H9 (cell line): ENCODE data around the gene TPM3. TPM values are rescaled to one million over a fixed set of nuclear protein-coding genes. Genes with fewer than 3 reads are reported as not detected.

Experiments
- DNase-seq: peaks from one replicate; pipeline ENCODE4 v3.0.0-alpha.2; 2017
- H2AFZ ChIP-seq: one replicate; pipeline ENCODE4 v1.6.1; 2013; ENCODE audit warnings: mild to moderate bottlenecking, low read length, control low read depth, moderate library complexity
- H2AK5ac ChIP-seq: 2 replicates; pipeline ENCODE4 v1.6.1; 2013; ENCODE audit warnings: low read length, control low read depth, mixed read lengths; ENCODE audit not compliant: insufficient read length
- H2BK120ac ChIP-seq: one replicate; pipeline ENCODE4 v1.6.1; 2013; ENCODE audit warnings: low read depth, mild to moderate bottlenecking, low read length, control low read depth, inconsistent platforms; ENCODE audit not compliant: poor library complexity, severe bottlenecking
- H2BK12ac ChIP-seq: 2 replicates; pipeline ENCODE4 v1.6.1; 2013; ENCODE audit warnings: low read length, control low read depth, mixed read lengths, low read depth; ENCODE audit not compliant: insufficient read length
- H2BK15ac ChIP-seq: 2 replicates; pipeline ENCODE4 v1.6.1; 2013; ENCODE audit warnings: low read depth, low read length, control low read depth
- H2BK20ac ChIP-seq: one replicate; pipeline ENCODE4 v1.6.1; 2013; ENCODE audit warnings: low read depth, mild to moderate bottlenecking, low read length, control low read depth, inconsistent platforms; ENCODE audit not compliant: poor library complexity, severe bottlenecking
- H2BK5ac ChIP-seq: 2 replicates; pipeline ENCODE4 v1.6.1; 2013; ENCODE audit warnings: low read length, control low read depth, mixed read lengths; ENCODE audit not compliant: insufficient read length
- H3K14ac ChIP-seq: 2 replicates; pipeline ENCODE4 v1.6.1; 2013; ENCODE audit warnings: low read length, control low read depth; ENCODE audit not compliant: insufficient read depth
- H3K18ac ChIP-seq: 2 replicates; pipeline ENCODE4 v1.6.1; 2013; ENCODE audit warnings: low read depth, mild to moderate bottlenecking, mixed read lengths, low read length, control low read depth; ENCODE audit not compliant: insufficient read length
- H3K23ac ChIP-seq: 2 replicates; pipeline ENCODE4 v1.6.1; 2013; ENCODE audit warnings: low read length, control low read depth, mixed read lengths, low read depth; ENCODE audit not compliant: insufficient read length
- H3K23me2 ChIP-seq: 2 replicates; pipeline ENCODE4 v1.6.1; 2013; ENCODE audit warnings: low read depth, mild to moderate bottlenecking, mixed read lengths, low read length, control low read depth; ENCODE audit not compliant: insufficient read length, poor library complexity, severe bottlenecking
- H3K27ac ChIP-seq: 2 replicates; pipeline ENCODE4 v1.5.1; 2013; ENCODE audit warnings: low read length, control low read depth, mixed read lengths, low read depth; ENCODE audit not compliant: insufficient read length
- H3K27me3 ChIP-seq: 2 replicates; pipeline ENCODE4 v1.6.1; 2013; ENCODE audit warnings: low read length, control low read depth, inconsistent platforms; ENCODE audit not compliant: insufficient read depth
- H3K4ac ChIP-seq: 2 replicates; pipeline ENCODE4 v1.6.1; 2013; ENCODE audit warnings: low read depth, mild to moderate bottlenecking, control low read depth, inconsistent platforms, low read length, moderate library complexity
- H3K4me1 ChIP-seq: 2 replicates; pipeline ENCODE4 v1.6.1; 2013; ENCODE audit warnings: low read length, control low read depth, inconsistent platforms; ENCODE audit not compliant: insufficient read depth
- H3K4me2 ChIP-seq: 2 replicates; pipeline ENCODE4 v1.6.1; 2013; ENCODE audit warnings: low read length, control low read depth, mixed read lengths; ENCODE audit not compliant: insufficient read length, insufficient read depth
- H3K56ac ChIP-seq: 2 replicates; pipeline ENCODE4 v1.6.1; 2013; ENCODE audit warnings: low read depth, mild to moderate bottlenecking, mixed read lengths, low read length, control low read depth; ENCODE audit not compliant: insufficient read length
- H3K79me1 ChIP-seq: 2 replicates; pipeline ENCODE4 v1.6.1; 2013; ENCODE audit warnings: low read depth, mild to moderate bottlenecking, moderate library complexity, low read length, control low read depth, inconsistent platforms; ENCODE audit not compliant: insufficient read depth, poor library complexity, severe bottlenecking
- H3K79me2 ChIP-seq: 2 replicates; pipeline ENCODE4 v1.6.1; 2013; ENCODE audit warnings: low read length, control low read depth, inconsistent platforms; ENCODE audit not compliant: insufficient read depth
- H3K9ac ChIP-seq: 2 replicates; pipeline ENCODE4 v1.6.1; 2013; ENCODE audit warnings: low read length, control low read depth, mixed read lengths; ENCODE audit not compliant: insufficient read length; ENCODE audit errors: extremely low read depth
- H3K9me3 ChIP-seq: one replicate; pipeline ENCODE4 v1.6.1; 2013; ENCODE audit warnings: low read depth, low read length, inconsistent platforms; ENCODE audit not compliant: control insufficient read depth
- H3T11ph ChIP-seq: one replicate; pipeline ENCODE4 v1.6.1; 2013; ENCODE audit warnings: mild to moderate bottlenecking, low read length, control low read depth, inconsistent platforms
- H4K20me1 ChIP-seq: one replicate; pipeline ENCODE4 v1.6.1; 2013; ENCODE audit not compliant: control insufficient read depth, insufficient read length, insufficient read depth
- H4K5ac ChIP-seq: 2 replicates; pipeline ENCODE4 v1.6.1; 2013; ENCODE audit warnings: low read depth, mild to moderate bottlenecking, mixed read lengths, low read length, control low read depth; ENCODE audit not compliant: insufficient read length
- H4K8ac ChIP-seq: replicated peaks from 2 replicates; pipeline ENCODE4 v1.6.1; 2013; ENCODE audit warnings: low read length, control low read depth, mixed read lengths, low read depth; ENCODE audit not compliant: insufficient read length
- H4K91ac ChIP-seq: 2 replicates; pipeline ENCODE4 v1.6.1; 2013; ENCODE audit warnings: low read depth, mild to moderate bottlenecking, moderate library complexity, mixed read lengths, low read length, control low read depth; ENCODE audit not compliant: insufficient read length
- H3K27ac Mint-ChIP-seq, 3 experiments: 2 replicates in 2 of 3; 3 replicates in 1 of 3; pipeline ENCODE4 v1.8.0; 2020 to 2021; ENCODE audit warnings: mixed read lengths in 3 of 3, mild to moderate bottlenecking in 1 of 3, moderate library complexity in 1 of 3
- H3K27me3 Mint-ChIP-seq: 2 replicates; pipeline ENCODE4 v1.8.0; 2021; ENCODE audit warnings: low read depth, mild to moderate bottlenecking, moderate library complexity, mixed read lengths
- H3K36me3 Mint-ChIP-seq, 3 experiments: 2 replicates in 2 of 3; 3 replicates in 1 of 3; pipeline ENCODE4 v1.8.0; 2020 to 2021; ENCODE audit warnings: low read depth in 3 of 3, mixed read lengths in 3 of 3; ENCODE audit not compliant: insufficient read depth in 1 of 3
- H3K4me1 Mint-ChIP-seq, 2 experiments: 2 replicates each; pipeline ENCODE4 v1.8.0; 2020; ENCODE audit warnings: mixed read lengths in 2 of 2
- H3K4me3 Mint-ChIP-seq, 2 experiments: 2 replicates in 1 of 2; 3 replicates in 1 of 2; pipeline ENCODE4 v1.8.0; 2020 to 2021; ENCODE audit warnings: mild to moderate bottlenecking in 2 of 2, mixed read lengths in 2 of 2, moderate library complexity in 1 of 2
- H3K9me3 Mint-ChIP-seq, 2 experiments: 2 replicates in 1 of 2; 3 replicates in 1 of 2; pipeline ENCODE4 v1.8.0; 2020; ENCODE audit warnings: mild to moderate bottlenecking in 2 of 2, mixed read lengths in 2 of 2, moderate library complexity in 1 of 2
- WGBS: extraction: QIAGEN DNeasy Blood & Tissue Kit; methylation state at CpG from one replicate; pipeline ENCODE4 v1.1.7; 2013; ENCODE audit warnings: missing lambda C conversion rate, low lambda C conversion rate, mixed read lengths; ENCODE audit not compliant: insufficient read length; ENCODE audit errors: extremely low coverage; 5-methylcytosine and 5-hydroxymethylcytosine counted together
- microRNA-seq: library from miRNA; unstranded; fragments of <30 nt; microRNA quantifications from one replicate; pipeline ENCODE4, GENCODE V29; 2020; ENCODE audit warnings: borderline microRNAs expressed
- total RNA-seq: library from RNA; stranded (reverse); gene quantifications from 2 replicates; pipeline ENCODE4 v1.2.1, GENCODE V29; 2021
- TF ChIP-seq, protein P1 (sequence below): fragments of 200-600 bp; sonication (generic); conservative IDR thresholded peaks from 3 replicates; pipeline ENCODE4 v1.8.0; 2021; ENCODE audit warnings: antibody characterized with exemption, mild to moderate bottlenecking

The TPM3 gene
- total RNA-seq, 1 experiment from 2014 or later: 508 TPM

GRCh38 chr1:154115180-154115579, 76.7 kb downstream of the TPM3 start:
- Histone ChIP-seq H2BK12ac (no peak overlapping the region), H2AK5ac (no peak overlapping the region), H2BK20ac (no peak overlapping the region), H3K23me2 (no peaks in the 10 kb centered on the region), H3K14ac (no peak overlapping the region), H2BK5ac (no peak overlapping the region), H3K27ac (no peak overlapping the region), H3K27me3 (no peaks in the 10 kb centered on the region), H3K9ac (no peak overlapping the region), H2BK15ac (no peak overlapping the region), H3K4me2 (no peak overlapping the region), H3K23ac (no peak overlapping the region), H4K20me1 (no peaks in the 10 kb centered on the region), H4K8ac (no peak overlapping the region), H3K56ac (no peak overlapping the region), H3T11ph (no peak overlapping the region), H3K79me2 (no peaks in the 10 kb centered on the region), H3K4ac (no peak overlapping the region), H2AFZ (no peak overlapping the region), H4K5ac (no peak overlapping the region), H2BK120ac (no peak overlapping the region), H4K91ac (no peak overlapping the region), H3K4me1 (no peaks in the 10 kb centered on the region), H3K79me1 (no peaks in the 10 kb centered on the region), H3K18ac (no peak overlapping the region), H3K9me3 (no peaks in the 10 kb centered on the region)
- H3K27me3 Mint-ChIP-seq: no peaks in the 10 kb centered on the region
- H3K27ac Mint-ChIP-seq: peak overlapping the region in 1 of 3 experiments; percentile 34; a peak in 2 of 7 replicates
- no CpG with 5 or more reads among the region's 1 CpG for WGBS
- no peak for DNase-seq
- H3K9me3 Mint-ChIP-seq: no peaks in the 10 kb centered on the region; a peak in 1 of 5 replicates
- H3K36me3 Mint-ChIP-seq: no peaks in the 10 kb centered on the region
- no peak overlapping the region for H3K4me3 Mint-ChIP-seq
- TF ChIP-seq, protein P1, sequence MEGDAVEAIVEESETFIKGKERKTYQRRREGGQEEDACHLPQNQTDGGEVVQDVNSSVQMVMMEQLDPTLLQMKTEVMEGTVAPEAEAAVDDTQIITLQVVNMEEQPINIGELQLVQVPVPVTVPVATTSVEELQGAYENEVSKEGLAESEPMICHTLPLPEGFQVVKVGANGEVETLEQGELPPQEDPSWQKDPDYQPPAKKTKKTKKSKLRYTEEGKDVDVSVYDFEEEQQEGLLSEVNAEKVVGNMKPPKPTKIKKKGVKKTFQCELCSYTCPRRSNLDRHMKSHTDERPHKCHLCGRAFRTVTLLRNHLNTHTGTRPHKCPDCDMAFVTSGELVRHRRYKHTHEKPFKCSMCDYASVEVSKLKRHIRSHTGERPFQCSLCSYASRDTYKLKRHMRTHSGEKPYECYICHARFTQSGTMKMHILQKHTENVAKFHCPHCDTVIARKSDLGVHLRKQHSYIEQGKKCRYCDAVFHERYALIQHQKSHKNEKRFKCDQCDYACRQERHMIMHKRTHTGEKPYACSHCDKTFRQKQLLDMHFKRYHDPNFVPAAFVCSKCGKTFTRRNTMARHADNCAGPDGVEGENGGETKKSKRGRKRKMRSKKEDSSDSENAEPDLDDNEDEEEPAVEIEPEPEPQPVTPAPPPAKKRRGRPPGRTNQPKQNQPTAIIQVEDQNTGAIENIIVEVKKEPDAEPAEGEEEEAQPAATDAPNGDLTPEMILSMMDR: no peak
- 0 out of 4 replicates have a peak, but pooled peaks cover 0 to 4% of the 10 kb centered on the region in 2 experiments for H3K4me1 Mint-ChIP-seq

Small RNA genes lying within 50 kb of the gene (microRNA-seq; reads per million reads assigned to microRNA genes)
- 1.5 reads per million, percentile 13 among the genes with 10 or more reads in this experiment for gene MIR190B

Other genes with a start within 250 kb of the TPM3 start
- gene DENND4B, start 245.4 kb downstream of the TPM3 start, total RNA-seq: 82.8 and 84.6 TPM in 2 replicates
- 44.7 and 45.7 TPM in 2 replicates for gene CRTC2, start 233.5 kb downstream of the TPM3 start, total RNA-seq
- 161 and 170 TPM in 2 replicates for gene SLC39A1, start 228.6 kb downstream of the TPM3 start, total RNA-seq
- gene CREB3L4, start 224.2 kb downstream of the TPM3 start, total RNA-seq: 27.6 and 27.7 TPM in 2 replicates
- 85.0 and 85.4 TPM in 2 replicates for gene JTB, start 214.4 kb downstream of the TPM3 start, total RNA-seq
- 122 and 130 TPM in 2 replicates for gene RAB13, start 205.8 kb downstream of the TPM3 start, total RNA-seq
- gene RPS27, start 201.3 kb downstream of the TPM3 start, total RNA-seq: 2,196 and 2,321 TPM in 2 replicates
- 0.04 TPM in 1 of 2 replicates, not detected in the other for gene NUP210L, start 37.0 kb downstream of the TPM3 start, total RNA-seq
- gene CFAP141, start 14.2 kb upstream of the TPM3 start, total RNA-seq: not detected in 2 replicates
- 258 and 265 TPM in 2 replicates for gene UBAP2L, start 28.9 kb upstream of the TPM3 start, total RNA-seq
- gene HAX1, start 80.5 kb upstream of the TPM3 start, total RNA-seq: 79.8 and 80.4 TPM in 2 replicates
- not detected in 2 replicates for gene AQP10, start 129.0 kb upstream of the TPM3 start, total RNA-seq
- 37.6 and 38.7 TPM in 2 replicates for gene ATP8B2, start 133.4 kb upstream of the TPM3 start, total RNA-seq
- gene IL6R, start 213.2 kb upstream of the TPM3 start, total RNA-seq: 1.7 and 2.8 TPM in 2 replicates